H54 (cell line): ENCODE measurements around the gene MYOT.
A peak's percentile ranks its signal among the peaks of the same experiment; 100 is the strongest.

Experiments used
- DNase-seq: peaks from one replicate; pipeline ENCODE4 v3.0.0; 2011; ENCODE audit warnings: low spot score, mixed read lengths; ENCODE audit not compliant: insufficient read length
- FAIRE-seq: peaks from 3 replicates; lab custom pipeline; 2011; peaks lifted over from hg19 to GRCh38; lab: Jason Lieb, UNC
- POLR2A ChIP-seq: IDR thresholded peaks from 2 replicates; pipeline ENCODE4 v1.6.1; 2011; ENCODE audit warnings: low read depth, mild to moderate bottlenecking, low read length

Gene MYOT

DNA sequence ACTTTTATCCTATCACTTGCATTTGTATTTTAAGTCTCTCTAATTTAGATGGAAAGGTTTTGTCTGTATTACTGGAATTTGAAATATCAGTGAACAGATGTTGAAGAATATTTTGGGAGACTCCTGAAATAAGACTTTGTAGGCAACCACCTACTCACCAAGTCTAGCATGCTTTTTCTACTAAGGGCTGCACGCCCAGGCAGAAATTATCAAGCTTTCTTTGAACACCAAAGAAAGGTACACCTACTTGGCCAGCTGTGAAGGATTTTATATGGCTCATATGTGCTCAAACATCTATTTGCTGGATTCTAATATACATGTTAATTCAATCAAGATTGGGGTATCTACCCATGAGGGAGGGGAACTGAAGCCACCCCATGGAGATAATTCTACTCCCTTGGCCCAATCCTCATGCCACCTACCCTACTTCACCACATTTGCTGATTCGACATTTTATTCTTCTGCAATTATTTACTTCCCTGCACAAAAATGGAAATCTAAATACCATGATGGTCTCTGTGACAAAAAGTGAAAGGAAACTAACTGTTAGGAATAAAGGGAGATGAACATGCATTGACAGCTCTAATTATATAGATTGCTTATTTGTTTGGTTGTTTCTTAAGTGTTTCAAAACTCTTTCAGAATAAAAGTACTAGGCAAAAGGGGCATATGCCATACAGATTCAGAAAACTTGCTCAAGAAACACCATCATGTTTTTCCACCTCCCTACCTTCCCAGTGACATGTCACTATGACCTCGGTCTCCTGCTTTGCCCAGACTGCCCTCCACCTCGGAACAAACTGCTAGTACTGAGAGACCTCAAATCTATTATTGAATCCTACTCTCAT, 895 bp upstream of the MYOT start:
- no peak for DNase-seq
- TF ChIP-seq POLR2A = no peak
- no peak for FAIRE-seq

- no peak for FAIRE-seq
- TF ChIP-seq POLR2A = no peak
- no peak for DNase-seq
Measured at GRCh38 chr5:137870647-137871339, 3.1 kb downstream of the MYOT start.

GRCh38 chr5:137871571-137871970, 3.9 kb downstream of the MYOT start:
- TF ChIP-seq POLR2A = no peak
- FAIRE-seq = no peak
- DNase-seq = no peak

- TF ChIP-seq POLR2A = no peak
- FAIRE-seq (no peak), DNase-seq (no peak)
Measured at GRCh38 chr5:137872466-137872865, 4.8 kb downstream of the MYOT start.

- no peak for FAIRE-seq
- no peak for TF ChIP-seq POLR2A
- DNase-seq = no peak
Measured at GRCh38 chr5:137876101-137876500, 8.4 kb downstream of the MYOT start.

DNA sequence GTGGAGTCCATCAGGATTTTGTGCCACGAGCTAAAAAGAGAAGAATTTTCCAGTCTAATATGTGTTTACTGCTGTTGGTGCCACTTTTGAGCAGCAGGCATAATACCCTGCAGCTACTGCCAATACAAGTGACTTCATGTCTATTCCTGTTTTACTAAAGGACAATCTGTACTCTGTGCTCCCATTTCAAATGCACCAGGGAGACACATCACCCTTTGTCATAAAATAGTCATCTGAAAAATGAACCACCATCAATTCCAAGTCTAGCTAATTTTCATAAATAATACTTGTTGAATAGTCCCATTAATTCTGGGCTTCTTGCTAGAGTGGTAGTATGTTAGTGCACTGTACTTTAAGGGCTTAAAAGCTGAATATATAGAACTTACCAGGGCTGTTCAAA, 12.7 kb downstream of the MYOT start:
- FAIRE-seq = peak; percentile 6
- no peak for TF ChIP-seq POLR2A
- no peak for DNase-seq

- no peak for DNase-seq
- peak; percentile 52 for FAIRE-seq
- TF ChIP-seq POLR2A = no peak
Measured at GRCh38 chr5:137887831-137888230, 20.2 kb downstream of the MYOT start.

DNA sequence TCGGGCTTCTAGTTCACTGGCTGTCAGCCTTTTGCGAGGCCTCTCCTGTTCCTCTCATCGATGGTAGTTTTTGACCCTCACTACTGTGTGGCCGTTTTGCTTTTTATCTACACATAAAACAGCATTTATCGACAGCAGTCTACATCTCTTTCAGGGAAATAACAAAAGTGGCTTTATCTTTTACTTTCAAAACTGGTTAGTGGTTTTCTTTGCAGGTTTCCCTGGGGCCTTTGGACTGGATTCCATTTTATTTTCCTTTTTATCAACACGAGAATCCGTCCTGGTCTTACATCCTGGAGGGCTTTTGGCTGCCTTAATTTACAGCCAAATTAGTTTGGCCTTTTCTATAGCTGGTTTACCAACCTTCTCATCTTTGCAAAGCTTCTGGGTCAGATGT, 20.8 kb downstream of the MYOT start:
- DNase-seq (no peak), FAIRE-seq (no peak)
- TF ChIP-seq POLR2A = no peak

GRCh38 chr5:137888863-137889759, 21.5 kb downstream of the MYOT start, which contains the start of gene PKD2L2:
PKD2L2 (plus strand) TSS chr5:137889457; CDS start chr5:137889492, 35 bp downstream.
- DNase-seq (peak; percentile 67), FAIRE-seq (peak; percentile 36)
- peak; percentile 88 for TF ChIP-seq POLR2A

GRCh38 chr5:137890845-137891244, 23.2 kb downstream of the MYOT start:
- FAIRE-seq (no peak), DNase-seq (no peak)
- no peak for TF ChIP-seq POLR2A

DNA sequence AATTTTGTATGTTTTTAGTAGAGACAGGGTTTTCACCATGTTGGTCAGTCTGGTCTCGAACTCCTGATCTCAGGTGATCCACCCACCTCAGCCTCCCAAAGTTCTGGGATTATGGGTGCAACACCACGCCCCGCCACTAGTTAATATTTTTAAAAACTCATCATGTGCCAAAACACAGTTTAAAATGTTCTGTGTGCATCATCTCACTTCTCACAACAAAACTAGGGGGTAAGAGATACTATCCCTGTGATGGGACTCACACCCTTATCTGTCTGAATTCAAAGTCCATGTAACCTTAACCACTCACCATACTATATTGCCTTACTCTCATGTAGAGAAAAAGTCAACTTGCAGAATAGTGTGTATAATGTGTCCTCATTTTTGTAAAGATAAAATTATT, 24.2 kb downstream of the MYOT start:
- FAIRE-seq (no peak), DNase-seq (no peak)
- TF ChIP-seq POLR2A = no peak

- no peak for TF ChIP-seq POLR2A
- DNase-seq (no peak), FAIRE-seq (no peak)
Measured at GRCh38 chr5:137894586-137894985, 26.9 kb downstream of the MYOT start.

GRCh38 chr5:137896560-137896959, 28.9 kb downstream of the MYOT start:
- no peak for TF ChIP-seq POLR2A
- no peak for FAIRE-seq
- no peak for DNase-seq
